RWPE1 (cell line): ENCODE data around the gene OR1F1.

ENCODE experiments used
- CTCF ChIA-PET: fragments of 350-600 bp; sonication (Branson Sonifier 250); formaldehyde crosslinking; extraction: SDS; loops from one replicate; lab custom pipeline; 2021; lab: Yijun Ruan, JAX
- POLR2A ChIA-PET: fragments of 400-600 bp; formaldehyde crosslinking; extraction: SDS; loops from one replicate; lab custom pipeline; 2020; ENCODE audit warnings: antibody characterized with exemption; ENCODE audit not compliant: low non-redundant PET; lab: Yijun Ruan, JAX
- DNase-seq: peaks from one replicate; pipeline ENCODE4 v3.0.0; 2012; ENCODE audit warnings: low spot score
- H3K27ac ChIP-seq: fragments of 450-650 bp; 2 replicates; pipeline ENCODE4 v1.5.1; 2017
- CTCF ChIP-seq: fragments of 450-650 bp; conservative IDR thresholded peaks from 2 replicates; pipeline ENCODE4 v1.5.1; 2017; ENCODE audit warnings: low read depth, mild to moderate bottlenecking

The OR1F1 gene

GRCh38 chr16:3142327-3142726, 45.7 kb upstream of the OR1F1 start:
- ChIA-PET CTCF (interaction anchor here (0.7 kb wide), 1 partner anchor 82 kb away, joined by 3 read pairs; no protein-coding TSS in a partner anchor), POLR2A (no interaction called here)
- H3K27ac ChIP-seq = no peak overlapping the region
- DNase-seq = no peak
- TF ChIP-seq CTCF = no peak

- CTCF ChIA-PET = interaction anchor here (0.7 to 1.9 kb wide), 2 partner anchors 13 to 83 kb away, joined by 3 to 5 read pairs; no protein-coding TSS in a partner anchor
Measured at GRCh38 chr16:3142770-3143169, 45.2 kb upstream of the OR1F1 start.

GRCh38 chr16:3143189-3143588, 44.8 kb upstream of the OR1F1 start:
- no peak for DNase-seq
- POLR2A ChIA-PET = no interaction called here
- no peak overlapping the region for H3K27ac ChIP-seq
- no peak for TF ChIP-seq CTCF
- CTCF ChIA-PET = interaction anchor here (1.9 kb wide), 1 partner anchor 14 kb away, joined by 5 read pairs; no protein-coding TSS in a partner anchor

More at GRCh38 chr16:3142770-3143169, 45.2 kb upstream of the OR1F1 start:
- TF ChIP-seq CTCF = no peak
- DNase-seq = no peak
- H3K27ac ChIP-seq = no peak overlapping the region
- POLR2A ChIA-PET = no interaction called here

GRCh38 chr16:3143598-3144320, 44.2 kb upstream of the OR1F1 start:
- TF ChIP-seq CTCF = no peak
- no peak for DNase-seq
- ChIA-PET CTCF (interaction anchor here (0.5 to 1.9 kb wide), 3 partner anchors 12 to 105 kb away, joined by 3 to 5 read pairs (median 3); no protein-coding TSS in a partner anchor), POLR2A (interaction anchor here (0.6 kb wide), 1 partner anchor 39 kb away, joined by 5 read pairs; no protein-coding TSS in a partner anchor)
- no peak overlapping the region for H3K27ac ChIP-seq

- CTCF ChIA-PET = interaction anchor here (0.5 to 1.9 kb wide), 3 partner anchors 13 to 106 kb away, joined by 3 to 5 read pairs (median 3); no protein-coding TSS in a partner anchor
- H3K27ac ChIP-seq = no peak overlapping the region
- no peak for TF ChIP-seq CTCF
- no peak for DNase-seq
- POLR2A ChIA-PET = interaction anchor here (0.6 kb wide), 1 partner anchor 40 kb away, joined by 5 read pairs; no protein-coding TSS in a partner anchor
Measured at GRCh38 chr16:3144321-3144983, 43.6 kb upstream of the OR1F1 start.

GRCh38 chr16:3145151-3145550, 42.9 kb upstream of the OR1F1 start:
- DNase-seq = no peak
- no peak for TF ChIP-seq CTCF
- H3K27ac ChIP-seq = no peak overlapping the region
- ChIA-PET POLR2A (no interaction called here), CTCF (no interaction called here)
